Mononuclear cell (primary cell): ENCODE measurements around the gene ASXL1. TPM values are rescaled to one million over a fixed set of nuclear protein-coding genes. Genes with fewer than 3 reads are reported as not detected.
"Not testable (repeated sequence)": the region's sequence is repeated elsewhere in the genome, so short reads cannot be mapped to it uniquely, and the experiment has no call there.

Experiments used
- H3K27me3 ChIP-seq: 2 replicates; pipeline ENCODE4 v1.6.0; 2011; ENCODE audit warnings: low read length, control low read depth; ENCODE audit not compliant: insufficient read depth
- H3K4me1 ChIP-seq: 2 replicates; pipeline ENCODE4 v1.5.1; 2011; ENCODE audit warnings: mild to moderate bottlenecking, low read length, control low read depth; ENCODE audit not compliant: insufficient read depth
- H3K4me3 ChIP-seq: 2 replicates; pipeline ENCODE4 v1.5.1; 2011; ENCODE audit warnings: mild to moderate bottlenecking, low read length, moderate library complexity
- H3K9me3 ChIP-seq: 2 replicates; pipeline ENCODE4 v1.5.1; 2011; ENCODE audit warnings: low read depth, mild to moderate bottlenecking, control low read depth, low read length
- total RNA-seq: library from RNA; depleted of rRNA; stranded (reverse); fragments of >200 nt; gene quantifications from one replicate; pipeline ENCODE4 v1.2.3, GENCODE V29; 2012

Gene ASXL1
- total RNA-seq, 1 donor = 117 TPM

- H3K27me3 ChIP-seq = no peaks in the 10 kb centered on the region
- H3K9me3 ChIP-seq = no peaks in the 10 kb centered on the region
- no peak overlapping the region for H3K4me3 ChIP-seq
- peaks cover 49% of the 10 kb centered on the region for H3K4me1 ChIP-seq
These were observed 6.5 kb downstream of the ASXL1 start for GRCh38 chr20:32364554-32365208.

DNA sequence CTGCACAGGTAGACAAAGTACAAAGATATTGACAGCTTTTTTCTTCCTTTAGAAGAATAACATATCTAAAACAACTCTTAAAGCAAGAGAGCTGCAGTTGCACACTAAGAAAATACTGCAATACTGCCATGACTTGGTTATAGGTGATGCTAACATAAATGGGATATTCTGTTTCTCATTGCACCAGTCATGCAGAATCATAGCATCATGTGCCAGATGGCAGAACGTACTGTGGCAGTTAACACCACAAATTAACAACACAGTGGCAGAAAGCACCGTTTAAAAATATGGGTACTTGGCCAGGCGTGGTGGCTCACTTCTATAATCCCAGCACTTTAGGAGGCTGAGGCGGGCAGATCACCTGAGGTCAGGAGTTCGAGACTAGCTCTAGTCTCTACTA, 7.4 kb downstream of the ASXL1 start:
- Histone ChIP-seq H3K4me1 (peaks cover 41% of the 10 kb centered on the region), H3K27me3 (no peaks in the 10 kb centered on the region), H3K9me3 (no peaks in the 10 kb centered on the region), H3K4me3 (no peak overlapping the region)

- no peaks in the 10 kb centered on the region for H3K27me3 ChIP-seq
- no peaks in the 10 kb centered on the region for H3K9me3 ChIP-seq
- no peak overlapping the region for H3K4me3 ChIP-seq
- peaks cover 33% of the 10 kb centered on the region for H3K4me1 ChIP-seq
These were observed 8.2 kb downstream of the ASXL1 start for GRCh38 chr20:32366380-32366779.

- H3K4me1 ChIP-seq = peaks cover 24% of the 10 kb centered on the region
- H3K9me3 ChIP-seq = no peaks in the 10 kb centered on the region
These were observed 10.2 kb downstream of the ASXL1 start for GRCh38 chr20:32368323-32368722.

DNA sequence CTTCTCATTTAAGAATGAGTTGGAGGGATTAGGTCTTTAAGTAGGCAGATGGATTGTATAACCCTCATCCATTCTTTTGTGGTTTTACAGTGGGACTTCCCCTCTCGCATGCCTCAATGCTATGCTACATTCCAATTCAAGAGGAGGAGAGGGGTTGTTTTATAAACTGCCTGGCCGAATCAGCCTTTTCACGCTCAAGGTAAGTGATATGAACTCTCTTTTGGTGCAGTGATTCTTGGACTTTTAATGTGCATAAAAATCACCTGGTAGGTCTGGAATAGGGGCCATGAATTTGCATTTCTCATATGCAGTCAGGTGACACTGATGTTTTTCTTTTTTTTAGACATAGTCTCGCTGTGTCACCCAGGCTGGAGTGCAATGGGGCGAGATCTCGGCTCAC, 10.8 kb downstream of the ASXL1 start:
- H3K4me1 ChIP-seq = peaks cover 18% of the 10 kb centered on the region
- no peaks in the 10 kb centered on the region for H3K9me3 ChIP-seq
- no peak overlapping the region for H3K4me3 ChIP-seq
- H3K27me3 ChIP-seq = no peaks in the 10 kb centered on the region

More at GRCh38 chr20:32368323-32368722, 10.2 kb downstream of the ASXL1 start:
- no peak overlapping the region for H3K4me3 ChIP-seq
- no peaks in the 10 kb centered on the region for H3K27me3 ChIP-seq

DNA sequence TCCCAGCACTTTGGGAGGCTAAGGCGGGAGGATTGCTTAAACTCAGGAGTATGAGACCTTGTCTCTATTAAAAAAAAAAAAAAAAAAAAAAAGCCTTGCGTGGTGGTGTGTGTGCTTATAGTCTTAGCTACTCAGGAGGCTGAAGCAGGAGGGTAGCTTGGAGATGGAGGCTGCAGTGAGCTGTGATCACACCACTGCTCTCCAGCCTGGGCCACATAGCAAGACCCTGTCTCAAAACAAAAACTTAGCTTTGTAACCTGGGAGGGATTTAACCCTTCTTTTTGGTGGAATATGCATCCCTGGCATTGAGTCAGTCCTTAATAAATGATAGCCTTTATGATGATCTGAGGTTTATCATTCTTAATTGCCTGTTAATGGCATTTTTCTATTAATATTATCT, 12.8 kb downstream of the ASXL1 start:
- no peaks in the 10 kb centered on the region for H3K27me3 ChIP-seq
- no peaks in the 10 kb centered on the region for H3K9me3 ChIP-seq
- H3K4me3 ChIP-seq = no peak overlapping the region
- H3K4me1 ChIP-seq = peaks cover 9% of the 10 kb centered on the region

DNA sequence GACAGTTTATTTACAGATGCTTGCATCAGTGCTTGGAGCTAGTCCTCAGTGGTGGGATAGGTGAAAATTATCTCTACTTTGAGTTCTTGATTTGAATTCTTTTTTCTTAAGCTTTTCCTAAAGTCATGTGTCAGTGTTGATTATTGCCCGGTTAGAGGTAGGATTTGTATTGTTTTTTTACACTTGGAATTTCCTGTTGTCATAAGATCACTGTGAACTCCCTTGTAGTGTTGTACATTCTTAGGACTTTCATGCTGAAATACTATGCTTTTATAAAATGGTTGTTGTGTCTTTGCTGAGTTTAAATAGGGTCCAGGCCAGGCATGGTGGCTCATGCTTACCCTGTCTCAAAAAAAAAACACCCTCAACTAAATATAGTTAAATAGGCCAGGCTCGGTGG, 20.3 kb downstream of the ASXL1 start:
- Histone ChIP-seq H3K27me3 (no peaks in the 10 kb centered on the region), H3K4me3 (no peak overlapping the region), H3K4me1 (no peaks in the 10 kb centered on the region), H3K9me3 (no peaks in the 10 kb centered on the region)

GRCh38 chr20:32380037-32380436, 21.9 kb downstream of the ASXL1 start:
- H3K4me3 ChIP-seq, H3K27me3 ChIP-seq, H3K9me3 ChIP-seq, H3K4me1 ChIP-seq: not testable (repeated sequence)

- H3K27me3 ChIP-seq = no peaks in the 10 kb centered on the region
- no peaks in the 10 kb centered on the region for H3K4me1 ChIP-seq
- H3K4me3 ChIP-seq = no peak overlapping the region
- H3K9me3 ChIP-seq = no peaks in the 10 kb centered on the region
These were observed 22.6 kb downstream of the ASXL1 start for GRCh38 chr20:32380745-32381144.

- no peaks in the 10 kb centered on the region for H3K27me3 ChIP-seq
- H3K9me3 ChIP-seq = no peaks in the 10 kb centered on the region
- no peak overlapping the region for H3K4me3 ChIP-seq
- peaks cover 11% of the 10 kb centered on the region for H3K4me1 ChIP-seq
These were observed 24.2 kb downstream of the ASXL1 start for GRCh38 chr20:32382102-32382950.

- not testable (repeated sequence) for H3K4me3 ChIP-seq, H3K27me3 ChIP-seq, H3K9me3 ChIP-seq
- peaks cover 18% of the 10 kb centered on the region for H3K4me1 ChIP-seq
These were observed 25.3 kb downstream of the ASXL1 start for GRCh38 chr20:32383441-32383840.

- Histone ChIP-seq H3K27me3 (no peaks in the 10 kb centered on the region), H3K4me1 (peaks cover 20% of the 10 kb centered on the region), H3K4me3 (no peak overlapping the region), H3K9me3 (no peaks in the 10 kb centered on the region)
These were observed 27.4 kb downstream of the ASXL1 start for GRCh38 chr20:32385541-32385940.

DNA sequence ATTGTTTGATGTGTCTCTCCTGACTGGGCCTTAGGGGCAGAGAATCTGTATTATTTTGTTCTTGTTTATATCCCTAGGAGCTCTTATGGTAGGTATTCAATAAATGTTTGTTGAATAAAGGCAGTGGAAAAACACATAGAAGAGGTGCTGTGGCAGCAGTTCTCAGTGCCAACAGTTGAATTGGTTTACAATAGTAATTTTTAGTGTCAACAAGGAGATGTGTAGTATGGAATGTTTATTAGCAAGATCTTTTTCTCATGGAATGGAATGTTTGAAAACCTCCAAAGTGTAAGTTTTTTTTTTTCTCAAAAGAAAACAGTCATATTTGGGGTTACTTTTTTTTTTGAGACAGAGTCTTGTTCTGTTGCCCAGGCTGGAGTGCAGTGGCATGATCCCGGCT, 28.0 kb downstream of the ASXL1 start:
- Histone ChIP-seq H3K27me3 (no peaks in the 10 kb centered on the region), H3K4me3 (no peak overlapping the region), H3K9me3 (no peaks in the 10 kb centered on the region), H3K4me1 (peaks cover 26% of the 10 kb centered on the region)

GRCh38 chr20:32387252-32387651, 29.1 kb downstream of the ASXL1 start:
- Histone ChIP-seq H3K4me3 (no peak overlapping the region), H3K4me1 (peaks cover 32% of the 10 kb centered on the region)

GRCh38 chr20:32391003-32391402, 32.9 kb downstream of the ASXL1 start:
- Histone ChIP-seq H3K4me3 (no peak overlapping the region), H3K27me3 (no peaks in the 10 kb centered on the region), H3K9me3 (no peaks in the 10 kb centered on the region), H3K4me1 (peaks cover 32% of the 10 kb centered on the region)

More at GRCh38 chr20:32387252-32387651, 29.1 kb downstream of the ASXL1 start:
- no peaks in the 10 kb centered on the region for H3K9me3 ChIP-seq
- H3K27me3 ChIP-seq = no peaks in the 10 kb centered on the region

- H3K9me3 ChIP-seq = no peaks in the 10 kb centered on the region
- no peak overlapping the region for H3K4me3 ChIP-seq
- H3K27me3 ChIP-seq = no peaks in the 10 kb centered on the region
- H3K4me1 ChIP-seq = peaks cover 14% of the 10 kb centered on the region
These were observed 36.9 kb downstream of the ASXL1 start for GRCh38 chr20:32395066-32395465.
